Breast epithelium (tissue), 3 donors: ENCODE results near the gene MACROD2.

ENCODE experiments used
- CTCF ChIP-seq, 3 donors: fragments of 450-650 bp; IDR thresholded peaks; one replicate each; pipeline ENCODE4 v1.5.1; 2016 to 2017; ENCODE audit warnings: antibody characterized with exemption in 3 of 3, mild to moderate bottlenecking in 3 of 3, moderate library complexity in 3 of 3
- POLR2A ChIP-seq: fragments of 450-650 bp; IDR thresholded peaks from one replicate; pipeline ENCODE4 v1.6.1; 2016; ENCODE audit warnings: antibody characterized with exemption, mild to moderate bottlenecking, moderate library complexity

DNA sequence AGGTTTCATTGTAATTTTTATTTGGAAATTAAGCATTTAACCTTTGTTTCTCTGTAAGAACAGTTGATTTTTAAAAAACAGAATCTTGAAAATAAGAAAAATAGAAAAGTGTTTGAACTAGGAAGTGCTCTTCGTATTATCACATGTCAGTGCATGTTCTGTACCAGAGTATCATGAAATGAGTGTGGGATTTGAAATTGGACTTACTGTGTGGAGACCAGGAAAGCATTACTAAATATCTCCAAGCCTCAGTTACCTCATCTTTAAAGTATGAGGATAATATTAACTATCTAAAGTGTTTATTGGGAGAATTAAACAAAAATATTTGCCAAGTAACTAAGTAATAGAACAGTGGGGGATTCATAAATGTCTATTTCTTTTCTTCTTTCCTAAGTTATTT lies 499.0 kb downstream of the MACROD2 start:
- TF ChIP-seq POLR2A = no peak
- TF ChIP-seq CTCF (IDR thresholded peaks at IDR 0.05) = no peak
